Gastrocnemius medialis (tissue), 4 donors: ENCODE data around the gene RFTN1. TPM values are rescaled to one million over a fixed set of nuclear protein-coding genes. Genes with fewer than 3 reads are reported as not detected.
A peak's percentile ranks its signal among the peaks of the same experiment; 100 is the strongest.

ENCODE experiments used
- ATAC-seq, 2 donors: fragments of 150-250 bp; one replicate each; pipeline ENCODE4 v1.9.1; 2016
- DNase-seq, 2 donors: peaks; one replicate each; pipeline ENCODE4 v3.0.0-alpha.2; 2019
- H3K27ac ChIP-seq, 4 donors: fragments of 200-600 bp; sonication (generic); 1 replicate in 1 of 4; 2 replicates in 3 of 4; pipeline ENCODE4 v1.5.1; 2016 to 2018; ENCODE audit warnings: mild to moderate bottlenecking in 2 of 4, moderate library complexity in 1 of 4
- H3K27me3 ChIP-seq, 3 donors: fragments of 200-600 bp; sonication (generic) in 2 of 3; 1 replicate in 1 of 3; 2 replicates in 2 of 3; pipeline versions ENCODE4 v1.5.1 to v1.6.0; 2016 to 2019; ENCODE audit warnings: mild to moderate bottlenecking in 1 of 3, moderate library complexity in 1 of 3
- H3K36me3 ChIP-seq, 2 donors: fragments of 200-600 bp; sonication (generic) in 1 of 2; one replicate each; pipeline ENCODE4 v1.5.1; 2017 to 2018
- H3K4me1 ChIP-seq, 2 donors: fragments of 200-600 bp; sonication (generic) in 1 of 2; one replicate each; pipeline ENCODE4 v1.5.1; 2016 to 2017; ENCODE audit warnings: mild to moderate bottlenecking in 2 of 2
- H3K4me3 ChIP-seq, 4 donors: fragments of 200-600 bp; sonication (generic) in 3 of 4; 1 replicate in 1 of 4; 2 replicates in 3 of 4; pipeline ENCODE4 v1.5.1; 2016 to 2019; ENCODE audit warnings: mild to moderate bottlenecking in 2 of 4
- H3K9me3 ChIP-seq, 3 donors: fragments of 200-600 bp; sonication (generic) in 2 of 3; 1 replicate in 1 of 3; 2 replicates in 2 of 3; pipeline ENCODE4 v1.5.1; 2016 to 2019
- CTCF ChIP-seq, 5 experiments: fragments of 450-650 bp in 3 of 5; fragments of 200-600 bp in 2 of 5; sonication (generic) in 2 of 5; IDR thresholded peaks in 4 of 5; conservative IDR thresholded peaks in 1 of 5; 1 replicate in 4 of 5; 2 replicates in 1 of 5; pipeline ENCODE4 v1.5.1; 2016 to 2019; ENCODE audit warnings: antibody characterized with exemption in 5 of 5, mild to moderate bottlenecking in 3 of 5, moderate library complexity in 3 of 5
- POLR2A ChIP-seq, 2 donors: fragments of 450-650 bp; IDR thresholded peaks; one replicate each; pipeline ENCODE4 v1.6.1; 2017; ENCODE audit warnings: antibody characterized with exemption in 2 of 2, mild to moderate bottlenecking in 2 of 2, moderate library complexity in 2 of 2
- in situ Hi-C, 4 donors: fragments of 200-750 bp; cut with MboI; loops; one replicate each; pipeline versions ENCODE4 v1.15.0 to v1.8.0; 2017; ENCODE audit warnings: low sequenced_read_pairs in 4 of 4
- intact Hi-C: fragments of 100-400 bp; cut with DNase I; formaldehyde crosslinking; loops from one replicate; pipeline ENCODE4 v1.15.1; 2023; ENCODE audit warnings: low total_unique reads
- total RNA-seq, 4 donors: library from RNA; depleted of rRNA; stranded (reverse); fragments of >200 nt; gene quantifications; one replicate each; pipeline versions ENCODE4 v1.1.0 to v1.2.3, GENCODE V29; 2016

The RFTN1 gene
- total RNA-seq, 4 donors from 2014 or later: 10.7 to 22.8 (median 11.7) TPM

- peak; percentile 82 to 90 for ATAC-seq
- no peak for TF ChIP-seq CTCF (IDR thresholded peaks at IDR 0.05 in 4 of 5, conservative IDR thresholded peaks at IDR 0.05 in 1 of 5)
- no peak for TF ChIP-seq POLR2A (IDR thresholded peaks at IDR 0.05)
Observed at GRCh38 chr3:16288664-16289063, 224.8 kb downstream of the RFTN1 start.

GRCh38 chr3:16286751-16287543, 226.6 kb downstream of the RFTN1 start:
- Histone ChIP-seq H3K27ac (peak overlapping the region; percentile 66 to 83 (median 76)), H3K4me3 (no peak overlapping the region), H3K9me3 (no peaks in the 10 kb centered on the region), H3K27me3 (no peaks in the 10 kb centered on the region), H3K4me1 (peaks cover 57 to 64% of the 10 kb centered on the region in 2 donors), H3K36me3 (no peaks in the 10 kb centered on the region)
- DNase-seq: no peak
- in situ Hi-C loops: loop anchor here (5.0 to 25.0 kb wide), 3 partner anchors 265 to 1450 kb away; partner anchors contain the start of gene TBC1D5 (in 1 of the 4)
- ATAC-seq: peak in 1 of 2 donors; percentile 4
- intact Hi-C loops: no loop called here
- TF ChIP-seq CTCF (IDR thresholded peaks at IDR 0.05 in 4 of 5, conservative IDR thresholded peaks at IDR 0.05 in 1 of 5) (no peak), POLR2A (IDR thresholded peaks at IDR 0.05) (no peak)

More at GRCh38 chr3:16288664-16289063, 224.8 kb downstream of the RFTN1 start:
- H3K4me1 ChIP-seq: peaks cover 57 to 64% of the 10 kb centered on the region in 2 donors
- H3K9me3 ChIP-seq: no peaks in the 10 kb centered on the region
- no peaks in the 10 kb centered on the region for H3K27me3 ChIP-seq
- DNase-seq: peak; percentile 48 to 70
- H3K36me3 ChIP-seq: no peaks in the 10 kb centered on the region
- no peak overlapping the region for H3K4me3 ChIP-seq
- H3K27ac ChIP-seq: peak overlapping the region; percentile 66 to 83 (median 76)
- intact Hi-C loops (no loop called here), in situ Hi-C loops (loop anchor here (5.0 to 25.0 kb wide), 3 partner anchors 264 to 1449 kb away; partner anchors contain the start of gene TBC1D5 (in 1 of the 4))

- H3K4me1 ChIP-seq: peaks cover 57 to 64% of the 10 kb centered on the region in 2 donors
- intact Hi-C loops: no loop called here
- peak overlapping the region; percentile 66 to 83 (median 76) for H3K27ac ChIP-seq
- TF ChIP-seq POLR2A (IDR thresholded peaks at IDR 0.05) (no peak), CTCF (IDR thresholded peaks at IDR 0.05 in 4 of 5, conservative IDR thresholded peaks at IDR 0.05 in 1 of 5) (no peak)
- H3K27me3 ChIP-seq: no peaks in the 10 kb centered on the region
- H3K36me3 ChIP-seq: no peaks in the 10 kb centered on the region
- in situ Hi-C loops: loop anchor here (5.0 to 25.0 kb wide), 3 partner anchors 266 to 1451 kb away; partner anchors contain the start of gene TBC1D5 (in 1 of the 4)
- no peak overlapping the region for H3K4me3 ChIP-seq
- ATAC-seq (peak; percentile 51 to 75), DNase-seq (no peak)
- H3K9me3 ChIP-seq: no peaks in the 10 kb centered on the region
Observed at GRCh38 chr3:16286161-16286560, 227.3 kb downstream of the RFTN1 start.

- intact Hi-C loops (no loop called here), in situ Hi-C loops (loop anchor here (5.0 to 25.0 kb wide), 3 partner anchors 268 to 1453 kb away; partner anchors contain the start of gene TBC1D5 (in 1 of the 4))
- DNase-seq (no peak), ATAC-seq (no peak)
- H3K9me3 ChIP-seq: no peaks in the 10 kb centered on the region
- H3K27me3 ChIP-seq: no peaks in the 10 kb centered on the region
- H3K4me1 ChIP-seq: peaks cover 54% of the 10 kb centered on the region in 2 donors
- no peak overlapping the region for H3K4me3 ChIP-seq
- no peak overlapping the region for H3K27ac ChIP-seq
- no peak for TF ChIP-seq POLR2A (IDR thresholded peaks at IDR 0.05)
- TF ChIP-seq CTCF (IDR thresholded peaks at IDR 0.05 in 4 of 5, conservative IDR thresholded peaks at IDR 0.05 in 1 of 5): no peak
- no peaks in the 10 kb centered on the region for H3K36me3 ChIP-seq
Observed at GRCh38 chr3:16284633-16285032, 228.9 kb downstream of the RFTN1 start.
